Keratinocyte (primary cell): Measurements from ENCODE around the gene OR13A1.

Source experiments
- CTCF ChIP-seq, 3 experiments: IDR thresholded peaks in 1 of 3; conservative IDR thresholded peaks in 1 of 3; optimal IDR thresholded peaks in 1 of 3; 2 replicates in 2 of 3; 3 replicates in 1 of 3; pipeline versions ENCODE3 to v1.5.1; 2011; ENCODE audit warnings: low read length in 3 of 3, mild to moderate bottlenecking in 3 of 3, moderate library complexity in 2 of 3, control low read depth in 1 of 3, inconsistent platforms in 1 of 3; ENCODE audit not compliant: insufficient read depth in 2 of 3; ENCODE audit errors: extremely low read depth in 1 of 3
- EZH2 ChIP-seq: IDR thresholded peaks from one replicate; pipeline ENCODE4 v1.6.1; 2012; ENCODE audit warnings: inconsistent platforms, mild to moderate bottlenecking, low read length, moderate library complexity

GRCh38 chr10:45261243-45261775 is 54.1 kb downstream of the OR13A1 start:
- TF ChIP-seq CTCF (optimal IDR thresholded peaks at IDR 0.05 in 1 of 3, IDR thresholded peaks at IDR 0.05 in 1 of 3, conservative IDR thresholded peaks at IDR 0.05 in 1 of 3; ENCODE audit: extremely low read depth in 1 of 3, insufficient read depth in 2 of 3, low read length in 3 of 3), result no peak
- TF ChIP-seq EZH2, result no peak
